Measurements from ENCODE around the gene ADAMTSL2.

Gene ADAMTSL2

GRCh38 chr9:133589454-133590227 lies 55.1 kb downstream of the ADAMTSL2 start:
- peak; percentile 23 for DNase-seq (ENCODE audit: low read depth)

DNA sequence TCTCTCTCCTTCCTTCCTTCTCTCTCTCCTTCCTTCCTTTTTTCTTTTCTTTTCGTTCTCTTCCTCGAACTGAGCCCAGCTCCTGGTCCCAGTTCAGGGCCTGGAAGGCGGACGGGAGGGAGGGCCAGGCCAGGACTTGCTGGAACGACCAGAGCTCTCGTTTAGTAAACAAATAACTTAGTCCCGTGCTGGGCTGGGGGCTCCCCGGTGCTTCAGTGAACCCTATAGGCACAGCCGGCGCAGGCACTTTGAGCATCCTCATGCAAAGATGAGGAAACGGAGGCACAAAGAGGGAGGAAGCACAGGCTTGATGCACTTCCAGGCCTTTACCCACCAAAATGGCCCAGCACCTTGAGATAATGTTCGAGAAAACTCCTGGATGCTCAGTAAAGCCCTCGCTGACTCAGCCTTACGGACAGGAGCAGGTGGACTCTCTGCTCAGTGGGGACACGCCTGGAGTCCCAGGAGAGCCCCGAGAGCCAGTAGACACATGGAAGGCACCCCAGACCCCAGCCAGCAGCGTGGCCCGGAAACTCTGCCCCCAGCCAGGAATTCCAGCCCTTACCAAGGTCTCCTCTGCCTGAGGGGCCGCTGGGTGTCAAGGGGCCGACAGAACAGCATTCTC lies 55.8 kb downstream of the ADAMTSL2 start:
- DNase-seq (ENCODE audit: low read depth) = no peak

DNA sequence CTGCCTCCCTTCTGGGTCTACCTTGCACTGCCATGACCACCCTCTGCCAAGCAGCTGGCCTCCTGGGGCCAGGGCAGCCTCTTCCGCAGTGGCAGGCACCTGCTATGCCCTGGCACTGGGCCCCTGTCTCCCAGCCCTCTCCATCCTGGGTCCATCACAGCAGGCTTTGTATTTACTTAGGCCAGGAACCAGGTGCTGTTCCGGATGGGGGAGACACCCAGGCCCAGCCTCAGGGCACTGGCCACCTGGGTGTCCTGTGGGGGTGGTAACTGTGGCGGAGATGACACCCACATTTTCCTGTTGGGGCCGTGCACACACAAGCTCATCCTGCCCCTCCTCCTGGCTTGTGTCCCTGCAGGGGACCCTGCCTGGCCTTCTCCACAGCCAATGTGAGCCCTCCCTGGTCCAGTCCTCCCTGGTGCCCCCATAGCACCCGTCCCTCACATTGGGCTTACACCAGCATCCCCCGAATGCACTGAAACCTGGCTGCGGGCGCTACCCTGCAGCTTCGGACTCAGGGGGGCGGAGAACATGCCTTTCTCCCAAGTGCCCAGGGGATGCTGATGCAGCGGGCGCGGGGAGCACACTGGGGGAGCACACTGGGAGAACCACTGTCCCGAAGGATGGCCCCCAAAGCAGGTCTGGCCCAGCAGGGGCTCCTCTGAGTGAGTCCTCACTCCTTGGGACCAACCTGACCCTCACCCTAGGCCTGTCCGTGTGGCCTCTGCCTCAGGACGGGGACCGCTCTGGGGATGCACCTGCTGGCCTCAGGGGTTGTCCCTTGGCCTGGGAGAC lies 56.8 kb downstream of the ADAMTSL2 start:
- DNase-seq (ENCODE audit: low read depth) = no peak

- DNase-seq (ENCODE audit: low read depth) = no peak
Observed at GRCh38 chr9:133591985-133592384, 57.5 kb downstream of the ADAMTSL2 start.

DNA sequence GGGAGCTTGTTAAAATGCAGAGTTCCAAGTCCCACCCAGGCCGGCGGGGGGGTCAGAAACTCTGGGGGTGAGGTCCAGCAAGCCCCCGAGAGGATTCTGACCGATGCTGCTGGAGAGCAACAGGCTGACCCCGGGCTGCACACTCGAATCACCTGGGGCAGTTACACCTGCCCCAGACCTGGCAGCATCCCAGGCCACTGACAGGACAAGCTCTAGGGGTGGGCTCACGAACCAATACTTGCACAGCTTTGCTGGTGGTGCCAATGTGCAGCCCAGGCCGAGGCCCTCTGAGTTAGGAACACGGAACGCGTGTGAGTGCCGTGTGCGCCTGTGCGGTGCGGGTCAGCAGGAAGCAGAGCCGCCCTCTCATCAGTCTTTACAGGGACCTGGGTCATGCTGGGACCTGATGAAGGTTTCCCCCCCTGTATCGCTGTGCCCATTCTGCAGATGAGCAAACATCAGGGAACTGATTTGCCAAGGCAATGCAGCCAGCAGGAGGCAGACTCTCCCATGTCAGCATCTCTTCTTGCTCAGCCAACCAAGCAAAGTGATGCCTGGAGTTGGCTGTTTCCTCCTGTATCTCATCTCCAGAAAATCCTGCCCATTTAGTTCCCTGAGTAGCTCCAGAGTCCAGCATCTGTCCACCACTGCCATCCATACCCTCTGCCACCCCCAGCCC lies 58.4 kb downstream of the ADAMTSL2 start:
- no peak for DNase-seq (ENCODE audit: low read depth)

GRCh38 chr9:133593587-133594253 lies 59.2 kb downstream of the ADAMTSL2 start:
- DNase-seq (ENCODE audit: low read depth) = no peak

DNA sequence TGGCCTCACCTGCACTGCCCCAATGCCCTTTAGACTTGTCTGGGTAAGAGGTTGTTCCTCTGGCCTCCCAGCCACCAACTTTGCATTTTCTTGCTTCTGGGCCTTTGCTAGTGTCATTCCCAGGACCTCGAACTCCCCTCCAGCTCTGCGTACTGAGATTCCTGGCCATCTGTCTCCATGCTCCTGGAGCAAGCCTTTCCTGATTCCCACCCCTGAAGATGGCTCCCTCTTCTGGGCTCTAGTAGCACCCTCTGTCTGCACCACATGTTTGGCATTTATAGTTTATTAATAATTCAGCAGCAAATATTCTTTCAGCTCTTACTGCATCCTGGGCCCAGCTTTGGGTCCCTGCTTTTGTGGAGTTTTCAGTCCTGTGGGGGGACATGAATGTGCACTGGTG lies 59.8 kb downstream of the ADAMTSL2 start:
- no peak for DNase-seq (ENCODE audit: low read depth)

DNA sequence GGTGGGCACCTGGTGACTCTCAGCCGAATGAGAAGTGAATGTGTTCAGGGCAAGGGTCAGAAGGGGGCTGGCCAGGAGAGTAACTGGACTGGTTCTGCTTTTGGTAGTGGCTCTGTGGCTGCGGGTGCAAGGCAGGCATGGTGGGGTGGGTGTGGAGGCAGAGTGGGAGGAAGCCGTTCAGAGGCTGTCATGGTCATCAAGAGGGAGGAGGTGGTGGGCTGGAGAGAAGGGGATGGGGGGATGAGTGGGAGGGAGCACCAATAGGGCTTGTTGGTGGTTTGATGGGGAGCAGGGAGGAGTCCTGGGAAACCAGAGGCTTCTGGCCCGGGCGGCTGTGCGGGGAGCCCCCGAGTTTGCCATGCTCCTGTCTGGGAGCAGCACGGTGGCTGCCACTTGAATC lies 61.4 kb downstream of the ADAMTSL2 start:
- DNase-seq (ENCODE audit: low read depth) = no peak

DNA sequence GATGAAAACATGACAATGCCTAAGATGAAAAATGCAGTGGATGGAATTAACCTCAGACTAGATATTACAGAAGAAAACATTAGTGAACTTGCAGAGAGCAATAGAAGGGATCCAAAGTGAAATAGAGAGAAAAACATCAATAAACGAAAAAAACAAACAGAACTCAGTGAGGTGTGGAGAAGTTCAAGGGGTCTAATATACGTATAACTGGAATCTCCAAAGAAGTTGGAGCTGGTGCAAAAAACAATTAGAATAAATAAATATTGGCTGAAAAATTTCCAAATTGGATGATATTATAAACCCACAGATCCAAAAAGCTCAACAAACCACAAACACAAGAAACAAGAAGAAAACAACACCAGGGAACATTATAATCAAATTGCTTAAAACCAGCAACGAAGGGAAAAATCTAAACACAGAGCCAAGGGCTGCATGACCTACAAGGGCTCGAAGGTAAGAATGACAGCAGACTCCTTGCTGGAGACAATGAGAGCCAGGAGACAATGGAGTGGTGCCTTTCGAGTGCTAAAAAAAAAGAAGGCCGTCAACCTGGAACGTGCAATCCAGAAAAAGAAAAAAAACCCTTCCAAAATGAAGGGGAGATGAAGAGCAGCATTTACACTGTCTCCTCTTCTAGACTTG lies 62.9 kb downstream of the ADAMTSL2 start:
- DNase-seq (ENCODE audit: low read depth) = no peak

DNA sequence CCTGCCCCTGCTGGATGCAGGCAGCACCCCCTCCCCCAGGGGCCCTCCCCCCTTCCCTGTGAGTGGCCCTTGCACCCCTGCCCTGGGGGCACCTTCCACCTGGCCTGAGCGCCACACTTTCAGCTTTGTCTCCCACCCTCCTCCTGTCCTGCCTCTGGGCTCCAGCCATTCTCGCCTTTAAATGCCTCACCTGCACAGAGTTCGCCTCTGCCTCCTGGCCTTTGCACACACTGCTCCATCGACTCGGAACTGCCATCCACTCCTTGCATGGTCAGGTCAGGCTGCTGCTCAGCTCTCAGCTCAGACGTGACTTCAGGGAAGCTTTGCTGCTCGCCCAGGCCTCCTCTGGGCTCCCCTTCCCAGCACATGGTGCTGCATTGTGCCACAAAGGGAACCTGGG lies 64.5 kb downstream of the ADAMTSL2 start:
- no peak for DNase-seq (ENCODE audit: low read depth)

- DNase-seq (ENCODE audit: low read depth) = no peak
Observed at GRCh38 chr9:133599470-133600173, 65.1 kb downstream of the ADAMTSL2 start.

- no peak for DNase-seq (ENCODE audit: low read depth)
Observed at GRCh38 chr9:133600739-133601138, 66.2 kb downstream of the ADAMTSL2 start.

- DNase-seq (ENCODE audit: low read depth) = no peak
Observed at GRCh38 chr9:133601746-133602145, 67.2 kb downstream of the ADAMTSL2 start.

- no peak for DNase-seq (ENCODE audit: low read depth)
Observed at GRCh38 chr9:133602277-133602676, 67.8 kb downstream of the ADAMTSL2 start.

DNA sequence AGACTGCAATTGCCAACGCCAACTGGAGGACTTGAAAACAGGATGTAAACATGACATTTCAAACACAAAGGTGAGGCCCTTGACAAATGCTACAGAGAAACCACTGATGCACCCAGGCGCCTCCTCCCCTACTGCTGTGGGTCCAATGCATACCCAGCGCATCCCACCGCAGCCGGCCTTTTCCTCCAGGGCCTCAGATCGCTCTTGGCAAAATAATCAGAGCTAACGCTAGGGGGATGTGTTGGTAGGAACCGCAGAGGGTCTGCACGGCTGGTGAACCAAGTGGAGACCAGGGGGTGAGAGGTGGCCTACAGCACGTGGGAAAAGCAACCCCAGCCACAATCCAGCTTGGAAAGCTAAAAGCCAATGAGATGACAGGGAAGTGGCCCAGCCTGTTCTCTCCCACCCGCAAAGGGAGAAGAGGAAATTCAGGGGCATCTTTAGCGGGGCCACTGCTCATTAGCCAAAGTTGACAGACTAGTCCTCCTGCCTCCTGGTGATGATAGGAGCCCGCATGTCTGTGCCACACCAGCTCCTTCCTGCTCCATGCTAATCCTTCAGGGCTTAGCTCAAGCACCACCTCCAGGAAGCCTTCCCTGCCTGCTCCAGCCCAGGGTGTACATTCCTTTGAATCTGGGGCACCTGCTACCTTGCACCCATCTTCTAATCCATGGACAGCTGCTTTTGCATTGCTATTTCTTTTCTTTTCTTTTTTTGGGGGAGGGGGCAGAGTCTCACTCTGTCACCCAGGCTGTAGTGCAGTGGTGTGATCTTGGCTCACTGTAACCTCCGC lies 68.8 kb downstream of the ADAMTSL2 start:
- no peak for DNase-seq (ENCODE audit: low read depth)

- no peak for DNase-seq (ENCODE audit: low read depth)
Observed at GRCh38 chr9:133604214-133604613, 69.7 kb downstream of the ADAMTSL2 start.

DNA sequence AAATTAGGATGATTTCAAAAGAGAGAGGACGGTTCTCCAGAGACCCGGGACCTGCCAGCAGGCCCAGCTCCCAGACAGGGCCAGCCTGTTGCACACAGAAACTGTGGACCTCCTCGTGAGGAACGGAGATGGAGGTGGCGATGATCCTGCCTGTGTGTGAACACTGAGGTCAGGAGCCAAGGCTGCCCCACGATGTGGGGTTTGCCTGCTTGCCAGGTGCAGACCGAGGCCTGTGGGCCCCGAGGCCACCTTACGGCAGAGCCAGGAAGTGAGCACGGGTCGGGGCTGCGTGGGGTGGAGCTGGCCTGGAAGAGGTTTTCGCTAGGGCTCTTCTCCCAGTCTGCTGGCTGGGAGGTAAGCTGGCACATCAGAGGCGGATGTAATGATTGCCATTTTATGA lies 70.4 kb downstream of the ADAMTSL2 start:
- DNase-seq (ENCODE audit: low read depth) = no peak

DNA sequence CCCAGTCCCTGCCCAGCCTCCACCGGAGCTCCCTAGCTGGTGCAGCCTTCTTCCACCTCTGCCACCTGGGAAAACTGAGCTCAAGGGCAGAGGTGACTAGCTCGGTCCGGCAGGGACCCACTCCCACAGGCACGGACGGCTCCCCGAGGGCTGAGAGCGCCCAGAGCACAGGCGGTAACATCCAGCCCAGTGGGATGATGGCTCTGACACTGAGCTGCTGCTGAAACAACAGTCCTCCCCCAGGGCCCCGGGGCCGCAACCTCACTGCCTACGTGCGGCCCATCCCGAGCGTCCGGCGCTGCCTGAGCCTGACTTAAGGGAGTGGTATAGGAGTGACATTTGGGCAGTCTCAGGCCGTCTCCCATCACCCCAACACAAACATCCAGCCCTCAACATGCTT lies 70.9 kb downstream of the ADAMTSL2 start:
- DNase-seq (ENCODE audit: low read depth) = no peak

GRCh38 chr9:133605856-133606707 lies 71.6 kb downstream of the ADAMTSL2 start:
- no peak for DNase-seq (ENCODE audit: low read depth)
